ENCODE data around the gene FHIT. TPM values are rescaled to one million over a fixed set of nuclear protein-coding genes. Genes with fewer than 3 reads are reported as not detected.
"Not testable (repeated sequence)": the region's sequence is repeated elsewhere in the genome, so short reads cannot be mapped to it uniquely, and the experiment has no call there.

FHIT gene
- total RNA-seq, 1 experiment from 2014 or later = 3.9 TPM

DNA sequence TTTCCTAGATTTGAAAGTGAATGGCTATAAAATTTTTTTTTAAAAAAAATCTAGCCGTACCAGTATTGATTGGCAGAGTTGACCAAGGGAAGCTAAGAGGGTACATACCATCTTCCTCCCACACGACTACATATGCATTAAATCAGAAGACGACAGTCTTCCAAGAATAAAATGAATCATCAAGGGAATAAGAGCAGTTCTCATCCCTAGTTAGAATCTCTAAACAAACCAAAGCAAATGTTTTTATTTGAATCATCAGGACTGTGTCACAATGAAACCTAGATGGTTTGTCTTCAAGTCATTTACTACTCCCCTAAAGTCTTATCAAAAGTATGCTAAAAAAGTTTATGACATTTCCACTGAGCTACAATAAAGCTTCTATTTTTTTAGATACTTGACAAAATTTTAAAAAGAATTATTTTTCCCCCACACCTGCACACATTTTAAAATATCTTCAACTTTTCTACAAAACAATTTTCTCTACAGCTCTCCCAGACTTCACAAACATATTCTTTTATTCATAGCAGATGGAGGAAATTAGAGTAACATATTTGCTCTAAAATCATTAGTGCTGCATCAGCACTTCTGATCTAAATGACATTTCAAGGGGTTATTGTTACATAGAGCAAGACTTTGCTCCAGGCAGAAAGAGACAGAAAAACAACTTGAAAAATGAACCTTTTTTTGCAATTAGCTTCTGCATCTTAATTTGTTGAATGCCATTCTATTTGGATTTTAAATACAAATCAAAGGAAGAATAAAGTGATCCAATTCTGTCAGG is 547.1 kb downstream of the FHIT start:
- DNase-seq (ENCODE audit: low read depth, low spot score) = no peak
- in situ Hi-C loops (cut with HindIII; ENCODE audit: low pct_unique_long_range_greater_than_20kb, low sequenced_read_pairs) = no loop called here

DNA sequence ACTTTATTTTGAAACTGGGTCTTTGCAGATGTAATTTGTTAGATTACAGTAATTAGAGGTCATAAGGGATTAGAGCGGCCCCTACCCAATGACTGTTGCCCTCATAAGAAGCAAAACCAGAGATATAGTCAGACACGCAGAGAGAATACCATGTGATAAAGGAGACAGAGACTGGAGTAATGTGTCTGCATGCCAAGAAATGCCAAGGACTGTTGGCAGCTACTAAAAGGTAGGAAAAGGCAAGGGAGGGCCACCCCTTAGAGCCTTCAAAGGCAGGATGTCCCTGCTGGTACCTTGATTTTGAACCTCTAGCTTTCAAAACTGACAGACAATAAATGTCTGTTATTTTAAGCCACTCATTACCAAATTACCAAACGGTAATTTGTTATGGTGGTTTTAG is 548.2 kb downstream of the FHIT start:
- in situ Hi-C loops (cut with HindIII; ENCODE audit: low pct_unique_long_range_greater_than_20kb, low sequenced_read_pairs) = no loop called here
- no peak for DNase-seq (ENCODE audit: low read depth, low spot score)

DNA sequence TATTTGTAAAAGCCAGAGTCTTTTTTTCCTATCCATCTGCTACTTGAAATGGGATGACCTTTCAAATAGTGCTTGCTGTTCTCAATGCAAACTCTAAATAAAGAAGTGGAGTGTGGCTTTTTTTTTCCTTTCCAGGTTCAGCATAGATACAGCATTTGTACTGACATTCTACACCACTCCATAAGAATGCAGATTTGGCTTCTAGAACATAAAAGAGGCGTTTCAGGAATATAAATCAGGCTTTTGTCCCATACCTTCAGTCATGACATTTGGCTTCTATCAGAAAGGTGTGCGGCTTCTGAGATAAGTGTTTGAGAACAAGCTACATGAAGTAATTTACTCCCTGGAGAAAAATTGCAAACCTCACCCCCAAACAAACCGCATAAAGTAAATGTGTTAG is 553.1 kb downstream of the FHIT start:
- DNase-seq (ENCODE audit: low read depth, low spot score) = no peak
- in situ Hi-C loops (cut with HindIII; ENCODE audit: low pct_unique_long_range_greater_than_20kb, low sequenced_read_pairs) = no loop called here

DNA sequence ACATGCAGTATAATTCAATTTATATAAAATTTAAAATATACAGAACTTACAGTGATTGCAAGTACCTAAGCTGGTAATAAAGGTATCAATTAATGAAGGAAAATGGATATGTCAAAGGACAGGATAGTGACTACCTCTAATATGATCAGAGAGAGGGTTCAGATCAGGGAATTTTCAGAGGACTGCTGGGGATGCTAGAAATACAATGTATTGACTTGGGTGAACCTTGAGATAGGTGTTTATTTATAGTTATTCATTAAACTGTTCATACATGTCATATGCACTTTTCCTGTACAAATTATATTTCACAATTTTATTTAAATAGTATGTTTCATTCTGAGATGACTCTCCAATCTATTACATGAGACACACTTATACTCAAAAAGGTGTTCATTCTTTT is 554.1 kb downstream of the FHIT start:
- in situ Hi-C loops (cut with HindIII; ENCODE audit: low pct_unique_long_range_greater_than_20kb, low sequenced_read_pairs) = no loop called here
- DNase-seq (ENCODE audit: low read depth, low spot score) = no peak

DNA sequence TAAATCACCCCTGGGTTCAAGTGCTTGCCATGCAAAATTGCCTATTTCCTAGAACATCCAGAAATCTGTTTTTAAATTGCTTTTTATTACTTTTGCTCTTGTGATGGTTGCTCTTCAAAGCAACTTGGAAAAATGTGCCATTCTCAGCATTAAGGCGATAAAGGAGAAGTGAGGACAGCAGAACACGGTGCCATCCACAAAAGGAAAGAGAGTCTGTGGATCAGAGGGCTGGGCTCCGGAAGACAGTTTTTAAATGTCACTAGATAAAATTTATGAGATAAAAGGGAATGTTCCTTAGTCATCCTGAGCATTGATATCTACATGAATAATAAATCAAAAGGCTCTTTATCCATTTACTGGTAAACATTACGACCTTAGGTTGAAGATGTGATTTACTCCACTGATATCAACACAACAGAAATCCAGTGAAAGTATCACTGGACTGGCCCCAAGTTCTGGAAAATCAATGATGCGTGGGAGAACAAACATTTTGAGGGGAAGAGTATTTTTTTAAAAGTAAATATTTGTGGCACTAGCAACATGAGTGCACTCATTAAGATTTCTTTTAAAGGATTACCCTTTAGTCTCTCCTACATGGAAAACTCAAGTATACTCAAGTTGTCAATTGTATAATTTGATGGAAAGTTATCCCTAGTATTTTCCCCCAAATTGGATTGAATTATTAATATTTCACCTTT is 554.7 kb downstream of the FHIT start:
- DNase-seq (ENCODE audit: low read depth, low spot score) = peak; percentile 5
- in situ Hi-C loops (cut with HindIII; ENCODE audit: low pct_unique_long_range_greater_than_20kb, low sequenced_read_pairs) = no loop called here

DNA sequence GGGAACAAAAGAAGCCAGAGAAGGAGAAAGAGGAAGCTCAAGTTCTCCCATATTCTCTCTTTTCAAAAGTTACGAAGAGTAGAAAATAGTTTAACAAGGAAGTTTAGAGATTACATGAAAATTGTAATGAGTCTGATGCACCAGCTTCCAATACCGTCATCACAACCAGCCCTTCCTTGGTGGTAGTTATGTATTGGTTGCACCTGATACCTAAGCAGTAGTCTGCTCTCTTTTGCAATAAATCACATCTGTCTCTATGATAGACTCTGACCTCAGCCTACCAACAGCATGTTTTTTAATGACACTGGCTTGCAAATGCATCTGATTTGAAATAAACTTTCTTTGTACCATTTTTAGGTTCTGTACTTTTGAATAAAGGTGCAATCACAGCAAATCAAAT is 575.8 kb downstream of the FHIT start:
- no peak for DNase-seq (ENCODE audit: low read depth, low spot score)
- in situ Hi-C loops (cut with HindIII; ENCODE audit: low pct_unique_long_range_greater_than_20kb, low sequenced_read_pairs) = no loop called here

DNA sequence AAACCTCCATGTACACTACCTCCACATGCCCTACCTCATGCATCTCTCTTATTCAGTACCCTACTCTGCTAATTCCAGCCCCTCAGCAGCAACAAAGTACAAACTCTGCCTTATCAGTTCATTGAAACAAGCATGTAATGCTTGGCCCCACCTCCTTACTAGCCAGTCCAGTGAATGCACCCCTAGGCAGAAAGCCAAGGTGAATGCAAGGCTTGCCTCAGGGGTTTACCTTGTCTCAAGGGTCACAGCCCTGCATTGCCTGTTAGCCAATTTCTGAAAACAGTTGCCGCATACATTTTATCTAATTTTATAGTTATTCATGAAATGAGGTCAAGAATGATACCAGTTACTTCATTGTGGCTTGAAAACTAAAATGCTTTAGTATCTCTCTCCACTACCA is 576.4 kb downstream of the FHIT start:
- in situ Hi-C loops (cut with HindIII; ENCODE audit: low pct_unique_long_range_greater_than_20kb, low sequenced_read_pairs) = no loop called here
- DNase-seq (ENCODE audit: low read depth, low spot score) = no peak

DNA sequence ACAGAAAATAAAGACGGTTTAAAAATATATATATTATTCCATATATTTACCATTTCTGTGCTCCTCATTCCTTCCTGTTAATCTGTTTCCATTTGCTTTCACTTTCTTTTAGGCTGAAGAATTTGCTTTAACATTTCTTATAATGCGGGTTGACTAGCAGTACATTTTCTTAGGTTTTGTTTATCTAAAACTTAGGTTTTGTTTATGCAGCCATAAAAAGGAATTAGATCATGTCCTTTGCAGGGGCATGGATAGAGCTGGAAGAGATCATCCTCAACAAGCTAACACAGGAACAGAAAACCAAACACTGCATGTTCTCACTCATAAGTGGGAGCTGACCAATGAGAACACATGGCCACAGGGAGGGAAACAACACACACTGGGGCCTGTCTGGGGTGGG is 578.1 kb downstream of the FHIT start:
- DNase-seq (ENCODE audit: low read depth, low spot score) = no peak
- in situ Hi-C loops (cut with HindIII; ENCODE audit: low pct_unique_long_range_greater_than_20kb, low sequenced_read_pairs) = no loop called here

DNA sequence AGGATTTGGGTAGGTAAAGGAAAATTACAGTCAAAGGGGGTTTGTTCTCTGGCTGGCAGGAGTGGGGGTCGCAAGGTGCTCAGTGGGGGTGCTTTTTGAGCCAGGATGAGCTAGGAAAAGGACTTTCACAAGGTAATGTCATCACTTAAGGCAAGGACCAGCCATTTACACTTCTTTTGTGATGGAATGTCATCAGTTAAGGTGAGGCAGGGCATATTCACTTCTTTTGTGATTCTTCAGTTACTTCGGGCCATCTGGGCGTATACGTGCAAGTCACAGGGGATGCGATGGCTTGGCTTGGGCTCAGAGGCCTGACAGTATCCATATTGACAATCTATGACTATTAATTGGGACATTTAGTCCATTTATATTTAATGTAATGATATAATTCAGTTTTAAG is 578.9 kb downstream of the FHIT start:
- DNase-seq (ENCODE audit: low read depth, low spot score); in situ Hi-C loops (cut with HindIII; ENCODE audit: low pct_unique_long_range_greater_than_20kb, low sequenced_read_pairs): not testable (repeated sequence)

DNA sequence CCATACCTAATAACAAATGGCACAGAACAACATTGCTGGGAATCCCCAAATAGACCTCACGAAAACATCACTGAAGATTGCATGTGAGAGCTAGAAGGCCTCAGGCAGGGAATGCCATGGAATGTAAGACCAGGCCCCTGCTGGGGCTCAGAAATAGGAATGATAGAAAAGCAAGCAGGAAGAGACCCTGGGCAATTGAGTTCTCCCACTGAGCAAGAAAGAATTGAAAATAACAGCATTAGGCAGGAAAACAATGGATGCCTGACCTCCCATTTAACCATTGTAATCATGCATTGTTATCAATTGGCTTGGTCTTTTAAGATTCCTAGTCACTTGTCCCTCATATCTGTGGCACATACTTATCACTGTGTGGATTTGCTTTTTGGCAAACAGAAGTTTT is 581.6 kb downstream of the FHIT start:
- in situ Hi-C loops (cut with HindIII; ENCODE audit: low pct_unique_long_range_greater_than_20kb, low sequenced_read_pairs) = no loop called here
- DNase-seq (ENCODE audit: low read depth, low spot score) = no peak

DNA sequence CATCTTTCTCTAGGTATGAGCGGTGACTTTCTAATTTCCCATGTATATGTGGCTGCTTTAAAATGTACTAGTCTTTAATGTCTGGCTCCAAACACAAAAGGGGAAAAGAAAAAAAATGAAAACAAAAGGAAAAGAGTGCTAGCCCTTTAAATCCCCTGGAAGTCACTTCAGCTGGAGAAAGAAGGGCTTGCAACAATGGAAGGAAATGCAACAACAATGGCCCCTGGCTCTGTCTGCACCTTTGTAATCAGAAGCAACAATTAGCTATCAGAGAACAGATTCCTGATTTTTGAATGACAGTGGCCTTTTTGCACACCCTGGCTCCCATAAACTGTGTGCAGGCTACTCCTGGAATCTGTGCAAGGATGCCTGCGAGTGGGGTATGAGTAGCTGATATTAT is 591.2 kb downstream of the FHIT start:
- DNase-seq (ENCODE audit: low read depth, low spot score) = no peak
- in situ Hi-C loops (cut with HindIII; ENCODE audit: low pct_unique_long_range_greater_than_20kb, low sequenced_read_pairs) = no loop called here

DNA sequence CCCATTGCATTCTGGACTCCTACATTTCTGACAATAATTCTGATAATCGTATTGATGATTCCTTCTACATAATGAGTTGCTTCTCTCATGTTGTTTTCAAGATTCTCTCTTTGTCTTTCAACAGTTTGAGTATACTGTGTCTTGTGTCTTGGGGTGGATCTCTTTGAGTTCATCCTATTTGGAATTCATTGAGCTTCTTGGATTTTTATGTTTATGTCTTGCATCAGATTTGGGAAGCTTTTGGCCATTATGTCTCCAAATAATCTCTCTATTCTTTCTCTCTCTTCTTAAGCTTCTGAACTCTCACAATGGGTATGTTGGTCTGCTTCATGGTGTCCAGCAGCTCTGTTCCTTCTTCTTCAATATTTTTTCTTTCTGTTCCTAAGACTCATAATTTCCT is 592.2 kb downstream of the FHIT start:
- in situ Hi-C loops (cut with HindIII; ENCODE audit: low pct_unique_long_range_greater_than_20kb, low sequenced_read_pairs) = no loop called here
- DNase-seq (ENCODE audit: low read depth, low spot score) = no peak

DNA sequence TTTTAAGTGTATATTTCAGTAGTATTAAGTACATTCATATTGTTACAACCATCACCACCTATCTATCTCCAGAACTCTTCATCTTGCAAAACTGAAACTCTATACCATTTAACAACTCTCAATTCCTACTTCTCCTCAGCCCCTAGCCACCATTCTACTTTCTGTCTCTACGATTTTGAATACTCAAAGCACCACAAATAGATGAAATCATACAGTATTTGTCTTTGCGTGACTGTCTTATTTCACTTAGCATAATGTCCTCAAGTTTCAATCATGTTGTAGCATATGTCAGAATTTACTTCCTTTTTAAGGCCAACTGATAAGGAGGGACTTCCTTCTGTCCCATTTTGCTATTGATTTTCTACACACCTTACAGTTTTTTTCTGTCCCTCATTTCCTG is 593.3 kb downstream of the FHIT start:
- in situ Hi-C loops (cut with HindIII; ENCODE audit: low pct_unique_long_range_greater_than_20kb, low sequenced_read_pairs) = no loop called here
- DNase-seq (ENCODE audit: low read depth, low spot score) = no peak

DNA sequence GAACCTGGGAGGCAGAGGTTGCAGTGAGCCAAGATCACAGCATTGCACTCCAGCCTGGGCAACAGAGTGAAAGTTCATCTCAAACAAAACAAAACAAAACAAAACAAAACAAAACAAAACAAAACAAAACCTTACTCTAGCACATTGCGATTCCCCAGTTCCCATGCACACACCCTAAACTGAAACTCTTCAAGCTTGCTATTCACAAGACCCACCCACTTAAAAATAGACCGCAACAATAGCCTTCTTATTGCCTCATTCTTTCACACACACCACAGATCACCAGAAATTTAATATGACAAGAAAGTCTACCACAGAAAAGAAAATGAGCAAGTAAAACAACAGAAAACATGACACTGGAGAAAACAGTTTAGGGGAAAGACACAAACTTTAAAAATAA is 598.4 kb downstream of the FHIT start:
- in situ Hi-C loops (cut with HindIII; ENCODE audit: low pct_unique_long_range_greater_than_20kb, low sequenced_read_pairs) = no loop called here
- DNase-seq (ENCODE audit: low read depth, low spot score) = no peak

DNA sequence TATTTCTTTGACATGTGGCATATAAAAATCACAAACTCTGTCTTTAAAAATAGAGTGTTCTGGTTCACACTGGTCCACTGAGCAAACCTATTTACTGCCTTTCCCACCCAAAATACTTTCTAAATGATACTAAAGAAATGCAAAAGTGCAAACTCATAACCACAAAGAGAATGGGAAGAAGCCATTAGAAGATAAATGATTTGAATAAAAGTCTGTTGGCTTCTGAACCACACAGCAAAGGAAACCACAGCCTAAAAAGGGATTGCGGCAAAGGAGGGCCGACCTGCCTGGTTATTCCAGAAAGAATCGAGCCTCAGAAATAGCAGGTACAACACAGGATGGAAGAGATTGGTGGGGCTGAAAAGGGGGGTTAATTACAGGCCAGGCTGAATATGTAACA is 599.5 kb downstream of the FHIT start:
- in situ Hi-C loops (cut with HindIII; ENCODE audit: low pct_unique_long_range_greater_than_20kb, low sequenced_read_pairs) = no loop called here
- no peak for DNase-seq (ENCODE audit: low read depth, low spot score)

DNA sequence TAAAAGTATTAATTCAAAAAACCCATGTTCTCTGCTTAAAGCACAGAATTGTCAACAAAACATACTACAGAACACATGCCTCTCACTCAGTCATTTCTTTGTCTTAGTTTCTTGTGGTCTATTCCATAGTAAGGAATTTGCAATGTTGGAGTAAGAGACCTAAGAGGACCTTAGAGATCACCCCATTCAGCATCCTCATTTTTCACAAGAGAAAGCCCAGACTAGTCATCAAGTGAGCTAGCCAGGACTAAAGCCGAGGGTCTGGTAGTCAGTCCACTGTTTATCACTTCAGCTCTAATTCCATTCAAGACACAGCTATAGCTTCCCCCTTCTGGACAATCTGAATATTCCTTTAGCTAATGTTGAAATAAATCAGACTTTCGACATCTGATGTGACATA is 601.1 kb downstream of the FHIT start:
- in situ Hi-C loops (cut with HindIII; ENCODE audit: low pct_unique_long_range_greater_than_20kb, low sequenced_read_pairs) = no loop called here
- peak; percentile 7 for DNase-seq (ENCODE audit: low read depth, low spot score)

DNA sequence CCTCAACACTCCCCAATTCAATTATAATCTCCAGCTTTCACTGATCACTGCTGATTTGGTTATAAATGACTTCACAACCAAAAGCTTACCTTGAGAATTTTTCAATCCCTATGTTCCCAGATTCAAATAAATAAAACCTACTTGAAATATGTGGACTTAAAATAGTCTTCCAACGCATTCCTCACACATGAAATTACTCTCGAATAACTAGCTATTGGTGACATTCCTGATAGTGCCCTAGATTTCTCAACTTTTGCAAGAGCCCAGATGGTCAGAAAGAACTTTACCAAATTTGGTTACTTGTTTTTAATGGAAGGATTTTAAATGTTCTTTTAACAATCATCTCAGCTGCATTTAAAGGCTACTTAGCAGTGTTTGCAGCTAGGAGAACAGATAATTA is 605.5 kb downstream of the FHIT start:
- no peak for DNase-seq (ENCODE audit: low read depth, low spot score)

DNA sequence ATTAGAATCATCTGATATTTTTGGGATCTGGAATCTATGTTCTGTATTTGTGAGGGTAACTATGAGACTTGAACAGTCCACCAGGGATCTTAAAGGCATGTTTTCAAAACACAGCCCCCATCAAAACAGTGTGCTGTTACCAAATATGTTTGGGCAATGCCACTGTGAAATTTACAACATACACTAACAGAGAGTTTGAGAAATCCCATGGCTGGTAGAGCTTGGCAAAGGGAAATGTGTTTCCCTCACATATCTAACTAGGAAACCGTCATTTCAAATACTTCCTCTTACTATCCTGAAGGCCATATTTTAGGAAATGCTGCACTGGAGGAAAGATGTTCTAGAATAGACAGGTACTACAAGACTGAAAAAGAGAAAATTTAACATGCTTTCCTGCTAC is 607.4 kb downstream of the FHIT start:
- DNase-seq (ENCODE audit: low read depth, low spot score) = no peak
- in situ Hi-C loops (cut with HindIII; ENCODE audit: low pct_unique_long_range_greater_than_20kb, low sequenced_read_pairs) = no loop called here

More for the DNA sequence above, 605.5 kb downstream of the FHIT start:
- in situ Hi-C loops (cut with HindIII; ENCODE audit: low pct_unique_long_range_greater_than_20kb, low sequenced_read_pairs) = no loop called here

DNA sequence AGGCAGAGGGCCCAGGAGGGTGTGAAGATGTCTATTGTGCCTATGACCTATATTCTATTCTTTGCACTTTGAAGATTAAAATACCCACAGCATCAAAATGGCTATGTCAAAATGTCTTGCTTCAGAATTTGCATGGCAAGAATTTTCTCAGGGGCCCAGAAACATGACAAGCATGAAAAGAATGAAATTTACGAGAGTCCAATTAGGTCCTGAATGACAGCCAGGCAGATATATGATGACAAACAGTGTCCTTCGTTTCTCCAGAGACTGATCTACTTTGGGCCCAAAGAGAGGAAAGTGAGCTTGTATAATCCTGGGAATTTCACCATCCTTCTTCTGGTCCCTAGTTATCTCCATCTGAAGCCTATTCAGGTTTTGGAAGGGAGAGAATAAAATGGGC is 609.9 kb downstream of the FHIT start:
- DNase-seq (ENCODE audit: low read depth, low spot score) = no peak
- in situ Hi-C loops (cut with HindIII; ENCODE audit: low pct_unique_long_range_greater_than_20kb, low sequenced_read_pairs) = no loop called here
